IPS-18c (cell line): ENCODE results near the gene FER.

Source experiments
- H3K4me3 ChIP-seq: 2 replicates; pipeline ENCODE4 v1.7.0; 2013; ENCODE audit warnings: low read depth, mild to moderate bottlenecking, low read length, moderate library complexity; ENCODE audit not compliant: insufficient read depth
- H3K9me3 ChIP-seq: one replicate; pipeline ENCODE4 v1.6.1; 2013; ENCODE audit warnings: mild to moderate bottlenecking, low read length, moderate library complexity; ENCODE audit not compliant: control insufficient read depth, insufficient read depth

The FER gene

GRCh38 chr5:109196087-109196822 lies 448.6 kb downstream of the FER start:
- no peak overlapping the region for H3K4me3 ChIP-seq
- no peaks in the 10 kb centered on the region for H3K9me3 ChIP-seq

DNA sequence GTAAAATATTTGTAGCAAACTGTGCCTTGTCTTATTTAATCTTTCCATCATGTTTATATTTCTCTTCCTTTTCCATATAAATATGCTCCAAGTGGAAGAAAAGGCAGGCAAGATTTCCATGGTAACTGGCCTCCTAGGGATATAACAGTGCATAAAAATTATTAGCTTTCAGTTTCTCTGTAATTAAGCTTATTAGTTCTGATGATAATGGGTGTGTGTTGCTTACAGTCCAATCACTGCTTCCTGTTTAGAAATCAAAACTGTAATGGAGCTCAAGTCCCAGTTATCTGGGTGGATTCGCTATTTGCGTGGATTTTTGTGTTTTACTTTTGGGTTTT lies 449.1 kb downstream of the FER start:
- Histone ChIP-seq H3K4me3 (no peak overlapping the region), H3K9me3 (no peaks in the 10 kb centered on the region)

DNA sequence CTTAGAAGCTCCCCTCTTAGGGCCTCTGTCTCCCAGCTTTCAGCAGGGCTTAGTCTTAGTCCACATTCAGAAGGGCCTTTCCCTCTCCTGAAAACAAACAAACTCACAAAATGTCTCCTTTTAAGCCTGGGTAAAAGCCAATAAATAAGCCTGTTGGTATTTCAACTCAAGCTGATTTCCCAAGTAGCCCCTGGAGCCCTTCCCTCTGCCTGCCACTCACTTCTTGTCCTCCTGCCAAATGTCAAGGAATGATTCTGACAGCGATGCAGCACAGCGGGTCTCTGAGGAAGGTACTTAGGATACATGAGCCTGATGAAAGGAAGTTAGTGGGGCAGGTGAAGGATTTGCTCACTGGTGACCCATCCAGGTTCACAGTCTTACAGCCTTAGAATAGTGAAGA lies 451.6 kb downstream of the FER start:
- Histone ChIP-seq H3K9me3 (no peaks in the 10 kb centered on the region), H3K4me3 (no peak overlapping the region)

GRCh38 chr5:109199799-109200620 lies 452.3 kb downstream of the FER start:
- Histone ChIP-seq H3K4me3 (no peak overlapping the region), H3K9me3 (no peaks in the 10 kb centered on the region)

DNA sequence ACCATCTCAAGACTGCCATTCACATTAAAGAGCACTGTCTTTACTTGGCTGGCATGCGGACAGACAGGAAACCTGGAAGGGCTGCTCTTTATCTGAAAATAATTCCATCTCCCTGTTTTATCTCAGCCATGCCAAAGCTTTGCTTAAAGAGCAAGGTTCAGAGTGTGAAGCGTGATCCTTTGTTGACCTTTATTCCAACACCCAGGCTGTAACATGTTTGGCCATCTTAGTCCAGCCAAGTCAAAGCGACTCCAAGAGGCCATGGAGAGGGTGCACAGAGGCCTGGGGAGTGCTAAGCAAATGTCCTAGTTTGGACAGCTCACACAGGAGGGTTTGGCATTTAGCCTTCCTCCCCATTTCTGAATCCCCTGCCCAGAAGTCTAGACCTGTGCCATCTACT lies 467.3 kb downstream of the FER start:
- H3K4me3 ChIP-seq, result no peak overlapping the region
- H3K9me3 ChIP-seq, result peaks cover 2% of the 10 kb centered on the region

DNA sequence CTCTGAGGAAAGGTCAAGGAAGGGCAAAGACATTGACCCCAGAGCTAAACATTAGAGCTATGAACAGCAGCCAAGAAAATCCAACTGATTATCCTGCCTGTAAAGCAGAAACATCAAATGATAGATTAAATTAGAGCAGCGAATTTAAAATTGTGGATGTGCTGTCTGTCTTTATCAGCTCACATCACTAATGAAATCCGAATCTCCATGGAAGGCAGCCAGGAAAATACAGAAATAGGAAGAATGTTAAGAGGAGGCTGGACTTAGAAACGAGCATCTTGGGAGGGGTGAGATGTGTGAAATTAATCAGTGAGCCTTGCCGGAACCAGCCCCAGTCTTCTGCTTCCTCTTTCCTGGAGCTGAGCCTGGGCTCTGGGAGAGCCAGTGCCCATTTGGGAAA lies 471.1 kb downstream of the FER start:
- Histone ChIP-seq H3K9me3 (peaks cover 2% of the 10 kb centered on the region), H3K4me3 (no peak overlapping the region)

DNA sequence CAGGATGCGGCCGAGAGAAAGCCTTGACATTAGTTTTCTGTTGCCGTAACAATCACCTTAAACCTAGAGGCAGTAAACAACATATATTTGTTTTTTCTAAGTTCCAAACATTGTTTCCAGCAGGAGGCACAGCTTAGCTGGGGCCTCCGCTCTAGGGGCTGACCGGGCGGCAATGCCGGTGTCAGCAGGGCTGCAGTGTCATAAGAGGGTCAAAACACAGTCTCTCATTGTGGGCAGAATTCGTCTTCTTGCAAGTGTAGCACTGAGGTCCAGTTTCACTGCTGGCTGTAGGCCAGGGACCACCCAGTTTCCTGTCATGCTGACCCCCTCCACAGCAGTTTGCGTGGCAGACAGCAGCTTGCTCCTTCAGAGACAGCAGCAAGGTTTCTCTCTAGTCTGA lies 475.8 kb downstream of the FER start:
- Histone ChIP-seq H3K9me3 (peaks cover 2% of the 10 kb centered on the region), H3K4me3 (no peak overlapping the region)

DNA sequence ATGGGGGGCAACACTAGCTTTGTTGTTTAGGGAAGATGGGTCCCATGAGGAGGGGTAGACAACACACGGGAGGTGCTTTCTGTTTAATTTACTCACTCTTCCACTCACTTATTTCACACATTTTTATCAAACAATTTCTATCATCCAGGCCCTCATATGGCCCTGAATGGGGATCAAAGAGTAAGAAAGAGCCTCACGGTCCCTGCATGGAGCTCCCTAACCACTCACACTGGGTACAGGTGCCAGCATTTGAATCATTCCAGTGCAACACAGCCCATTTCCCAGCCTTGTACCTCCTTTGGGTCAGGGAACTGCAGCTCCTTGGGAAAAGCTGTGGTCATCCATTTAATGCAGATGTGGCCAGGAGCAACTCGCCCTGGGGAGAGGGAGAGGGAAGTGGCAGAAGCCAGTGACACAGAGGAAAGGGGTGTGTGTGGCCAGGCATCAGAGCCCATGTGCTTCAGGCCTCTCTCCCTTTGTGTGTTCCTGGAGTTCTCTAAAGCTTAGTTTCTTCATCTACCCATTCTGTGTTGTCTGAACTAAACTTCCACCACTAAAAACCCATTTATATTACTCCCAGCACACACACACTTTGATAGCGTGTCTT lies 476.7 kb downstream of the FER start:
- peaks cover 2% of the 10 kb centered on the region for H3K9me3 ChIP-seq

GRCh38 chr5:109225716-109226625 lies 478.3 kb downstream of the FER start:
- Histone ChIP-seq H3K9me3 (peaks cover 2% of the 10 kb centered on the region), H3K4me3 (no peak overlapping the region)

More for the DNA sequence above, 476.7 kb downstream of the FER start:
- H3K4me3 ChIP-seq, result no peak overlapping the region

DNA sequence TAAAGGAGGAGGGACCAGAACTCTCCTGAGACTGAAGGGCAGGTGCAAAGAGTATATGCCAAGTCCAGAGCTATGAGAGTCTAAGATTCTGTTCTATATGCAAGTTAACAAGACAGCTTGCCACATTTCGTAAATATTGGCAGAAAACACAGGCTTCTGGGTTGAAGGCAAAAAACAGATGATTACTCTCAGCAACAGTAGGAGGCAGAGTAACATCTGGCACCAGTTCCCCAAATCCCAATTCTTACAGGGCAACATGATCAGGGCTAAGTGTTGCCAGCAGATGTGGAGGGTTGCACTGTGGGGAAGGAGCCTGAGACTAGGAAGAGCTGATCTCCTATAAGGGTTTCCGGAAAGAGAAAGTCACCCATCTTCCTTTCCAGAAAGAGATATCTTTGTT lies 482.7 kb downstream of the FER start:
- Histone ChIP-seq H3K9me3 (peaks cover 2% of the 10 kb centered on the region), H3K4me3 (no peak overlapping the region)

GRCh38 chr5:109231331-109231730 lies 483.6 kb downstream of the FER start:
- peaks cover 2% of the 10 kb centered on the region for H3K9me3 ChIP-seq
- H3K4me3 ChIP-seq, result no peak overlapping the region

DNA sequence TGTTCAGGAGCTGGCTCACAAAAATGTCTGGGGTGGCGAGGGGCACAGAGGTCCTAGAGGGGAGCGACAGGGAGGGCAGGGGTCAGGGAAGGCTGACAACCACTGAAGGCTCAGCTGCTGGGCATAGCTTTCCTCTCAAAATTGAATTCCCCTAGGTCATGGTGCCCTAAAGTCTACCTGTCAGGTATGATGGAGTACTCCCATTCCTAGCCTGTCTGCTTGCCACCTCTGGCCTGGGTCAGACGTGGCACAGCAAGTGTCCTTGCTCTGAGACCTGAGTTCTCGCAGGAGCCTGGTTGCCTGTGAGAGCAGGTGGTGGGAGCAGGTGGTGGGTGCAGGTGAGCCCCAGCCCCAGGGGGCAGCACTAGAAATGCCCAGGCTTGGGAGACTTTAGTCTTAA lies 486.7 kb downstream of the FER start:
- Histone ChIP-seq H3K9me3 (no peaks in the 10 kb centered on the region), H3K4me3 (no peak overlapping the region)

GRCh38 chr5:109239456-109239855 lies 491.8 kb downstream of the FER start:
- Histone ChIP-seq H3K4me3 (no peak overlapping the region), H3K9me3 (no peaks in the 10 kb centered on the region)

DNA sequence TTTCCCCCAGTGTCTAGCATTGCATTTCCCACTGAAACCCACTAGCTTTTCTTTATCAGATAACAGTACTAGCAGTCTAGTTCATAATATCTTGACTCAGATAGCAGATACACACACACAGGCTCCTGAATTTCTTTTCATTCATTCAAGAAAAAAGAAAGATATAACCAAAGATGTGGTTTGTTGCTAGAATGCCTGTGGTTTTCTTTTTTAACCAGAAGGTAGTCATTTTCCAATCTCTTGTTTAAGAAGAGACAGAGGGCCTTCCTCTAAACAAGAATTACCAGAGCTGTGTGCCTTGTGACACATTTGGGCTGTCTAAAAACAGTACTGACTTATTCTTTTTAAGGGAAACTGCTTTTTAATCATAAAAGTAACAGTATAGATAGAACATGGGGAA lies 494.8 kb downstream of the FER start:
- no peaks in the 10 kb centered on the region for H3K9me3 ChIP-seq
- H3K4me3 ChIP-seq, result no peak overlapping the region

- no peak overlapping the region for H3K4me3 ChIP-seq
- no peaks in the 10 kb centered on the region for H3K9me3 ChIP-seq
Measured at GRCh38 chr5:109246395-109246794, 498.7 kb downstream of the FER start.
